ENCODE data around the gene RELN. TPM values are rescaled to one million over a fixed set of nuclear protein-coding genes. Genes with fewer than 3 reads are reported as not detected.

Gene RELN
- total RNA-seq, 4 donors from 2014 or later, result 2.5 to 10.1 (median 6.5) TPM

DNA sequence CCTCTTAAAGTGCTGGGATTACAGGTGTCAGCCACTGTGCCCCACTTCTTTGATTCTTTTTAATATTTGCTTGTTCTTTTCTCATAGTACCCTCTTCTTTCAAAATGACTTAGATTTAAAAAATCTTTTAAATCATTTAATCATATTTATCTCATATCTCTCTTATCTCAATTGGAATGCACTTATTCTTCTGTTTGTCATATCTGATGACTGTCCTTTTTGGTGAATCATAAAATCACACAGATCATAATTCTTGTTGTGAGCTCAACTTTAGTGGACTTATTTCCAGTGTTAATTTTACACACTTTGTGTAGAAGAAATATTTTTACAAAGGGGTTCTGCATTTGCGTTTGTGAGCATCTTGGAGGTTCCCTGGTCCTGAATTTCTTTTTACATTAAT lies 323.1 kb downstream of the RELN start:
- intact Hi-C loops (cut with DNase I), result no loop called here
- Histone ChIP-seq H3K4me1 (no peaks in the 10 kb centered on the region), H3K27me3 (no peaks in the 10 kb centered on the region), H3K4me3 (no peak overlapping the region), H3K9me3 (no peaks in the 10 kb centered on the region), H3K27ac (replicated peaks in 1 of 4) (no peak overlapping the region), H3K36me3 (no peaks in the 10 kb centered on the region)
- no peak for DNase-seq (ENCODE audit: extremely low spot score)
- WGBS, result 87% methylated on average over 1 of the region's 1 CpG
- TF ChIP-seq POLR2AphosphoS5 (IDR thresholded peaks at IDR 0.05) (no peak), POLR2A (IDR thresholded peaks at IDR 0.05; ENCODE audit: low read depth) (no peak)

DNA sequence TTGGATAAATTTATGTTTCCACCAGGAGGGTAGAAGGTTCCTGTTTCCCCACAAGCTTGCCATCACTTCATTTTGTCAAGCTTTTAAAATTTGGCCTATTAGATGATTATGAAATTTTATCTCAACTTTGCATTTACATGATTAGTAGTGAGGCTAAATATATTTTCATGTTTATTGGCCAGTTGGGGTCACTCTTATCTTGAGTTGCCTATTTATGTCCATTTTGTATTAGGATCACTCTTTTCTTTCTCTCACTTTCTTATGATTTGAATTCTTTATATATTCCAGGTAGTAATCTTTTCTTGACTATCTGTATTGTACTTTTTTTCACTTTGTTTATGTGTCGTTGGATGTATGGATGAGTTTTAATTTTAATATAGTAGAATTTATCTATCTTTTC lies 324.9 kb downstream of the RELN start:
- DNase-seq (ENCODE audit: extremely low spot score), result no peak
- H3K4me1 ChIP-seq, result no peaks in the 10 kb centered on the region
- H3K9me3 ChIP-seq, result no peaks in the 10 kb centered on the region
- H3K36me3 ChIP-seq, result no peaks in the 10 kb centered on the region
- TF ChIP-seq EP300 (IDR thresholded peaks at IDR 0.05) (no peak), POLR2A (IDR thresholded peaks at IDR 0.05; ENCODE audit: low read depth) (no peak), CTCF (IDR thresholded peaks at IDR 0.05) (no peak), POLR2AphosphoS5 (IDR thresholded peaks at IDR 0.05) (no peak)
- no peak overlapping the region for H3K27ac ChIP-seq (replicated peaks in 1 of 4)
- WGBS, result 85% methylated on average over 1 of the region's 1 CpG
- H3K4me3 ChIP-seq, result no peak overlapping the region
- intact Hi-C loops (cut with DNase I), result no loop called here
- H3K27me3 ChIP-seq, result no peaks in the 10 kb centered on the region

GRCh38 chr7:103660455-103661371 lies 328.7 kb downstream of the RELN start:
- Histone ChIP-seq H3K4me3 (no peak overlapping the region), H3K4me1 (no peaks in the 10 kb centered on the region), H3K27ac (replicated peaks in 1 of 4) (no peak overlapping the region), H3K27me3 (no peaks in the 10 kb centered on the region), H3K9me3 (no peaks in the 10 kb centered on the region), H3K36me3 (no peaks in the 10 kb centered on the region)
- no peak for DNase-seq (ENCODE audit: extremely low spot score)
- intact Hi-C loops (cut with DNase I), result no loop called here
- 90% methylated on average over 7 of the region's 7 CpGs for WGBS
- TF ChIP-seq POLR2A (IDR thresholded peaks at IDR 0.05; ENCODE audit: low read depth) (no peak), EP300 (IDR thresholded peaks at IDR 0.05) (no peak), CTCF (IDR thresholded peaks at IDR 0.05) (no peak), POLR2AphosphoS5 (IDR thresholded peaks at IDR 0.05) (no peak)

GRCh38 chr7:103658055-103659005 lies 331.1 kb downstream of the RELN start:
- intact Hi-C loops (cut with DNase I), result no loop called here
- no peak for DNase-seq (ENCODE audit: extremely low spot score)
- H3K4me1 ChIP-seq, result no peaks in the 10 kb centered on the region
- TF ChIP-seq POLR2A (IDR thresholded peaks at IDR 0.05; ENCODE audit: low read depth), result no peak
- TF ChIP-seq POLR2AphosphoS5 (IDR thresholded peaks at IDR 0.05), result no peak
- no peak for TF ChIP-seq EP300 (IDR thresholded peaks at IDR 0.05)
- TF ChIP-seq CTCF (IDR thresholded peaks at IDR 0.05), result no peak
- H3K4me3 ChIP-seq, result no peak overlapping the region
- H3K36me3 ChIP-seq, result no peaks in the 10 kb centered on the region
- H3K27ac ChIP-seq (replicated peaks in 1 of 4), result no peak overlapping the region
- H3K27me3 ChIP-seq, result no peaks in the 10 kb centered on the region
- WGBS, result 80% methylated on average over 4 of the region's 4 CpGs
- H3K9me3 ChIP-seq, result no peaks in the 10 kb centered on the region

DNA sequence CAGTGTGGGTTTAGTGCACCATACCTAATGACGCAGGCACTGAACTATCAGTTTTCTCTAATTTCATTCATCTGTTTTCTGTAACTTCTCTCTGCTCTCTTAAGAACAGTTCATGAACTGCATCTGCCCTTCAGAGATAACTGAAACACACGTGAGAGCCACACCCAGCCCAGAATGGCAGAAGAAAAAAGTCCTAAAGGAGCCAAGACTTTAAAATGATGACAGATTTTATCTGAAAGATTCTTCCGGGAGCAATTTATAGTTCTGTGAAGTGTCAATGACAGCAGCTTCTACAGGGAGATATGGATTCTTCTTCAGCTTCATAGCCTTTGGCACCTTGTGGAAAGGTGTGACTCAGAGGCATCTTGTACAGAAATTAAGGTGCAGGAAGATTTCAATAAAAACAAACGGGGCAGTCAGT lies 332.0 kb downstream of the RELN start:
- Histone ChIP-seq H3K9me3 (no peaks in the 10 kb centered on the region), H3K27me3 (no peaks in the 10 kb centered on the region), H3K4me3 (no peak overlapping the region), H3K27ac (replicated peaks in 1 of 4) (no peak overlapping the region), H3K4me1 (no peaks in the 10 kb centered on the region), H3K36me3 (no peaks in the 10 kb centered on the region)
- intact Hi-C loops (cut with DNase I), result no loop called here
- 55% methylated on average over 4 of the region's 4 CpGs for WGBS
- DNase-seq (ENCODE audit: extremely low spot score), result no peak
- TF ChIP-seq EP300 (IDR thresholded peaks at IDR 0.05) (no peak), POLR2A (IDR thresholded peaks at IDR 0.05; ENCODE audit: low read depth) (no peak), POLR2AphosphoS5 (IDR thresholded peaks at IDR 0.05) (no peak), CTCF (IDR thresholded peaks at IDR 0.05) (no peak)
